Forelimb muscle (tissue), 1 donor: ENCODE data around the gene ASMTL. TPM values are rescaled to one million over a fixed set of nuclear protein-coding genes. Genes with fewer than 3 reads are reported as not detected.
"Not testable (repeated sequence)": the region's sequence is repeated elsewhere in the genome, so short reads cannot be mapped to it uniquely, and the experiment has no call there.

Experiments
- DNase-seq: peaks from one replicate; pipeline ENCODE4 v3.0.0-alpha.2; 2013; ENCODE audit warnings: low read depth
- polyA plus RNA-seq: library from polyadenylated mRNA; unstranded; fragments of 120-200 nt; gene quantifications from one replicate; pipeline ENCODE4 v1.2.1, GENCODE V29; 2013; ENCODE audit not compliant: insufficient read length

Gene ASMTL
- polyA plus RNA-seq, 1 donor = 17.8 TPM

GRCh38 chrX:1453951-1454785, 1.5 kb upstream of the ASMTL start:
- DNase-seq = peak; percentile 38

GRCh38 chrX:1453395-1453783, 680 bp upstream of the ASMTL start:
- DNase-seq = no peak

GRCh38 chrX:1451661-1452515, 821 bp downstream of the ASMTL start:
- DNase-seq = no peak

GRCh38 chrX:1451251-1451660, 1.5 kb downstream of the ASMTL start:
- DNase-seq = no peak

- DNase-seq = no peak
These were observed 2.1 kb downstream of the ASMTL start for GRCh38 chrX:1450361-1451161.

- DNase-seq = no peak
These were observed 2.9 kb downstream of the ASMTL start for GRCh38 chrX:1449823-1450149.

- DNase-seq = no peak
These were observed 3.5 kb downstream of the ASMTL start for GRCh38 chrX:1449036-1449822.

GRCh38 chrX:1448573-1449001, 4.1 kb downstream of the ASMTL start:
- DNase-seq = not testable (repeated sequence)

- not testable (repeated sequence) for DNase-seq
These were observed 4.6 kb downstream of the ASMTL start for GRCh38 chrX:1447969-1448572.

GRCh38 chrX:1446984-1447968, 5.4 kb downstream of the ASMTL start:
- DNase-seq = not testable (repeated sequence)

- no peak for DNase-seq
These were observed 7.9 kb downstream of the ASMTL start for GRCh38 chrX:1444561-1445500.

GRCh38 chrX:1443496-1444075, 9.1 kb downstream of the ASMTL start:
- no peak for DNase-seq

- DNase-seq = no peak
These were observed 9.9 kb downstream of the ASMTL start for GRCh38 chrX:1442724-1443367.

- no peak for DNase-seq
These were observed 10.6 kb downstream of the ASMTL start for GRCh38 chrX:1442016-1442665.

GRCh38 chrX:1440506-1440905, 12.2 kb downstream of the ASMTL start:
- DNase-seq = no peak

- no peak for DNase-seq
These were observed 17.3 kb downstream of the ASMTL start for GRCh38 chrX:1435241-1435895.
